HG03469 (cell line): ENCODE data around the gene IL6R.

ENCODE experiments used
- ATAC-seq: cut with Tn5 transposase; IDR thresholded peaks from one replicate; pipeline ENCODE4 v1.9.1; 2021; ENCODE audit warnings: mild to moderate bottlenecking, moderate library complexity, moderate number of reproducible peaks; ENCODE audit not compliant: unreplicated experiment

The IL6R gene

DNA sequence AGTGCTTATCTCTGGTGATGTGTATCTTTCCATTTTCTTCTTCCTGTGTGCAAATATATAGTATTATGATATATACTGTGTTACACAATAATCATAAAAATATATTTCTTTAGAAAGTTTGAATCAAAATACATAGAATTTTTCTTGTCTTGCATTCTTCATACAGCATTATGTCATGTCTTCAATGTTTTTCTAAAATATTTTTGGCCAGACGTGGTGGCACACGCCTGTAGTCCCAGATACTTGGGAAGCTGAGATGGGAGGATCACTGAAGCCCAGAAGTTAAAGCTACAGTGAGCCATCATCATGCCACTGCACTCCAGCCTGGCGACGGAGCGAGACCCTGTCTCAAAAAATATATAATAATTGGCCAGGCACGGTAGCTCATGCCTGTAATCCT, 41.6 kb downstream of the IL6R start:
- ATAC-seq, result no peak

DNA sequence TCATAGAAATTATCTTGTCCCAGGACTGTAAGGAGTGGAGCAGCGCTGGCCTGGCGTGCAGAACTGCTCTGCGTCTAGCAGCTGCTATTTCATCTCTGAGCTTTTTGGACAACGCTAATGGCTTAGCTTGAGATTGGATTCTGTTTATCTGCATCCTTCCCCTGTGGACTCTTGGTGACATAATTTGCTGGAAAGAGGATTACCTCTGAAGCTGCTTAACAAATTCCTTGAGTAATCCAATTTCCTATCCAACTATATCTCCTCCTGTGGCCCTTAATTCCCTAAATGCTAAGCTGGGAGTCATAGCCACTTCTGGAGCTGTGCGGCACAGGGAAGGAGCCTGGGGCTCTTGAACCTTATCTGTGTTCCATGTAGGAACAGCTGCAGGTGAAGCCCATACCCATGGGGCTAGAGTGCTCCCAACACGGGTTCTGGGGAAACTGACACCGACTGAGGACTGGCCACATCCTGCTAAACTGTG, 43.2 kb downstream of the IL6R start:
- no peak for ATAC-seq

DNA sequence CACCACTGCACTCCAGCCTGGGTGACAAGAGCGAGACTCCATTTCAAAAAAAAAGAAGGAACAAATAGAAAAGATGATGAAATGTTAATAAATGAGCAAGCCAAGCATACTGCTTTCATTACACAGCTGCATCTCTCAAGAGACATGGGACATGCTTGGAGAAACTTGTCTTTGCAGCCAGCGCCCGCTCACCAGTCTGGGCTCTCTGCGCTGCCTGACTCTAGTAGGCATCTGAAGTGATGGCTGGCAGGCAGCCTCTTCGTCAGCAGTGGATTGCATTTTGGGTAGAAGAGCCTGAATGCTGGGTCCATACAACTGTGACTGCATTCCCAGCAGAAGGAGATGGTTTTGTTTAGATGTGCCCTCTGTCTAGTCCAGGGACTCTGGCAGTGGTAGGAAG, 48.0 kb downstream of the IL6R start:
- ATAC-seq, result no peak

DNA sequence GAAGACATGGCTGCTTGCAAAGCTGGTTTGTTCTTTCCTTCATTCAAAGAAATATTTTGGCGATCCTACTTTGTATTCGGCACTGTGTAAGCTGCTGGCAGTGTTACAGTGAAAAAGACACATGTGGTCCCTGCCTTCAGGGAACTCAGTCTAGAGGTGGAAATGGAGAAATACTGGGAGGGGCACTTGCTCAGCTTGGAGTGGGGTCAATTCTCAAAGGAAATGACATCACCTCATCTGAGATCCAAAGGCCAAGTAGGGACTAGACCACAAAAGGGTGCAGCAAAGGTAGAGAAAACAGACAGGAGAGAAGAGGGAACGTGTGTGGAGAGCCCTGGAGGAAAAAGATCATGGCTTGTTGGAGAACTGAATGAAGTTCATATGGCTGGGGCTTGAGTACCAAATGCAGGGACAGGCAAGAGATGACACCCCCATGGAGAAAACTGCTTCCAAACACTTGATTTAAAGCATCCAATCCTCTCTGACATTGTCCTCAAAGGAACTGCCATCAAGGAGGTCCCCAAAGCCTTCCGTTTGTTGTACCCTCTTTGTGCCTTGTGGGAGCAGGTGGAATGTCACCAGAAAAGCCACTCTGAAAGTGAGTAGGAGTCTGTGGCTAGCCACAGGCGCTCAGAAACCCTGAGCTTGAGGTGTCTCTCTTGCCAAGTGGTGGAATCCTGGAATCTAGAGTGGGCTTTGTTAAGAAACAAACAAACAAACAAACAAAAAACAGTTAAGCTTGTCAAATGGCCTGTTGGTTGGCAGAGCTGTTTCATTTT, 48.6 kb downstream of the IL6R start:
- no peak for ATAC-seq

DNA sequence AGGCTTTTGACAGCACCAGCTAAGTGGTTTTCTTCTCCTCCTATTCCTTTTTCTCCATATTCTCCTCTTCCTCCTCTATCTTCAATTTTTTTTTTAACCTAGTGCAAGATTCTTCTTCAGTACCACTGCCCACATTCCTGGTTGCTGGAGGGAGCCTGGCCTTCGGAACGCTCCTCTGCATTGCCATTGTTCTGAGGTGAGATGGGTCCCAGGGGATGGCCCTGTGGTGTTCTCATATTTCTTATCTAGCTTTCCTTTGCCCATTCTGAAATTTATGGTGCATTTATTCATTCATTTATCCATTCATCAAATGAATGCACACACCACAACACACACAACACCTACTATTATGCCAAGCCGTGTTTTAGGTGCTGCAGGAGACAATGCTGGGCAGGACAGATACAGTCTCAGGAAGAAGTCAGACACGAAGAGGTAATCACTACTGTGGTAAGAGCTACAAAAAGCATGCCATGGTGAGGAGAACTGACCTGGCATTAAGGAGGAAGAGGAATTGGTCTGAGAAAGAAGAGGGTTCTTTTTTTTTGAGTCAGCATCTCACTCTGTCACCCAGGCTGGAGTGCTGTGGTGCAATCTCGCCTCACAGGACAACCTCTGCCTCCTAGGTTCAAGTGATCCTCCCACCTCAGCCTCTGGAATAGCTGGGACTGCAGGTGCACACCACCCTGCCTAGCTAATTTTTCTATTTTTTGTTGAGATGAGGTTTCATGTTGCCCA, 49.4 kb downstream of the IL6R start:
- ATAC-seq, result no peak

DNA sequence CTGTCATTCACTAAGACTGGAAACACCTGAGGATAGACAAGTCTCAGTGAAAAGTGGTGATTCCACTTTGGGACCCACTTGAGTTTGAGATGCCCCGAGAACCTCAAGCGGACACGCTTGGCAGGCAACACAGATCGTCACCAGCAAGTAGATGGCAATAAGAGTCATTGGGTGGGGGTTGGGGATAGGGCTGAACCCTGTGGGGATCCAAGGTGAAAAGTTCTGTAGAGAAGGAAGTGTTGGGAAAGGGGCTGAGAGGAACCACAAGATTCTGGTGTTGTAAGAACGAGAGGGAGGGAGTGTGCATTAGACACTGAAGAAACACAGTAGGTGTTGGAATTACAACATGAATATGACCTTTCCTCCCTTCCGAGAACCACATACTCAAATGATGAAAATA, 51.5 kb downstream of the IL6R start:
- no peak for ATAC-seq

DNA sequence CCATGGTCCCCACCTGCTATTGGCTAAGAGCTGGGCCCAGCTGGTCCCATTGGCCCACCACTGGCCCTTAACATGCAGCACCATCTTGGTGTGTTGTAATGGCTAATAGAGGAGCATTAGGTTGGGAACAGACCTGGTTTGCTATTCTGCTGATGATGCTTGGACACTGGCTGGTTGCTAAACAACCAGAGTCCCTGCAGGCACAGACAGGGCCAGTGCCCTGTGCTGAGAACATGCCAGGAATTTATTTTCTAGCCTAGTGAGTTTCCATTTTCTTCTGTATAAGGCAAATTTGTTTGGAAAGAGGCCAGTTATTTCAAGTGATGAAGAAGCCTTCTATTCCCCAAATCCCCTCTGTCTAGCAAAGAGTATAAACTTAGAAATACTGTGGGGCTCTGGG, 53.9 kb downstream of the IL6R start:
- ATAC-seq, result no peak

DNA sequence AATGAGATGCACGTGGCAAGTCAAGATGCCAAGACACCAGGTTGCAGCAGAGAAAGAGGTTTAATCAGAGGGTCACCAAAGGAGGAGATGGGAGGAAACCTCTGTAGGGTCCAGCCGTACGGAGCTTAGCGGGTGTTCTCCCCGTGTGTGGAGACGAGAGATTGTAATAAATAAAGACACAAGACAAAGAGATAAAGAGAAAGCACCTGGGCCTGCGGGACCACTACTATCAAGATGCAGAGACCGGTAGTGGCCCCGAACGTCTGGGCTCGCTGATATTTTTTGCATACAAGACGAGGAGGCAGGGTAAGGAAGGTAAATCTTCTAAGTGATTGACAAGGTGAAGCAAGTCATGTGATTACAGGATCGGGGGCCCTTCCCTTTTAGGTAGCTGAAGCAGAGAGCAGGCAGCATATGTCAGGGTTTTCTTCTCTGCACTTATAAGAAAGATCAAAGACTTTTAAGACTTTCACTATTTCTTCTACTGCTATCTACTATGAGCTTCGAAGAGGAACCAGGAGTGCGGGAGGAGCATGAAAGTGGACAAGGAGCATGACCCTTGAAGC, 55.6 kb downstream of the IL6R start:
- no peak for ATAC-seq

DNA sequence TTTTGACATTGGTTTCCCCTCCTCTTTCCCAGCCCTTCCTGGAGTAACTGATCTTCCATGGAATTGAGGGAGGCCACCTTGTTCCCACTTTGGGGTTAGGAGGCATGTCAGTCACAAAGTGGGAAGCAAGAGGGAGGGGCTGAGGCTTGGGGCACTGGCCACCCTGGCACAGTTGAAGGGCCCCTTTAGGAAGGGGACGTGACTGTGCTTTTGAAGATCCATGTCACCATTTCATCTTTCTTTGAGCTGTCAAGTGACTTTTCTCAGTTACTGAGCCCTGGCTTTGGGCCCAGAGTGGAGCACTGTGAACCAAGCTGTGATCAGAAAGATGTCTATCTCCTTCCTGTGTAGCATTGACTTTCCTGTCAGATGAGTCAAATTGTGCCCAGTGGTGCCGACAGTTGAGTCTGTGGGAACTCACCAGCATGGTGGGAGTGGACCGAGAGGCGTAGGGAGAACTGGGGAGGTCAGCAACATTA, 58.4 kb downstream of the IL6R start:
- ATAC-seq, result no peak

DNA sequence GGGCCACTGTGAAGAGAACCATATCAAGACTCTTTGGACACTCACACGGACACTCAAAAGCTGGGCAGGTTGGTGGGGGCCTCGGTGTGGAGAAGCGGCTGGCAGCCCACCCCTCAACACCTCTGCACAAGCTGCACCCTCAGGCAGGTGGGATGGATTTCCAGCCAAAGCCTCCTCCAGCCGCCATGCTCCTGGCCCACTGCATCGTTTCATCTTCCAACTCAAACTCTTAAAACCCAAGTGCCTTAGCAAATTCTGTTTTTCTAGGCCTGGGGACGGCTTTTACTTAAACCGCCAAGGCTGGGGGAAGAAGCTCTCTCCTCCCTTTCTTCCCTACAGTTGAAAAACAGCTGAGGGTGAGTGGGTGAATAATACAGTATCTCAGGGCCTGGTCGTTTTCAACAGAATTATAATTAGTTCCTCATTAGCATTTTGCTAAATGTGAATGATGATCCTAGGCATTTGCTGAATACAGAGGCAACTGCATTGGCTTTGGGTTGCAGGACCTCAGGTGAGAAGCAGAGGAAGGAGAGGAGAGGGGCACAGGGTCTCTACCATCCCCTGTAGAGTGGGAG, 60.6 kb downstream of the IL6R start:
- ATAC-seq, result no peak

DNA sequence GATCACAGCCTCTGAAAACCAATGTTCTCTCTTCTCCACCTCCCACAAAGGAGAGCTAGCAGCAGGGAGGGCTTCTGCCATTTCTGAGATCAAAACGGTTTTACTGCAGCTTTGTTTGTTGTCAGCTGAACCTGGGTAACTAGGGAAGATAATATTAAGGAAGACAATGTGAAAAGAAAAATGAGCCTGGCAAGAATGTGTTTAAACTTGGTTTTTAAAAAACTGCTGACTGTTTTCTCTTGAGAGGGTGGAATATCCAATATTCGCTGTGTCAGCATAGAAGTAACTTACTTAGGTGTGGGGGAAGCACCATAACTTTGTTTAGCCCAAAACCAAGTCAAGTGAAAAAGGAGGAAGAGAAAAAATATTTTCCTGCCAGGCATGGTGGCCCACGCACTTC, 61.1 kb downstream of the IL6R start:
- no peak for ATAC-seq

DNA sequence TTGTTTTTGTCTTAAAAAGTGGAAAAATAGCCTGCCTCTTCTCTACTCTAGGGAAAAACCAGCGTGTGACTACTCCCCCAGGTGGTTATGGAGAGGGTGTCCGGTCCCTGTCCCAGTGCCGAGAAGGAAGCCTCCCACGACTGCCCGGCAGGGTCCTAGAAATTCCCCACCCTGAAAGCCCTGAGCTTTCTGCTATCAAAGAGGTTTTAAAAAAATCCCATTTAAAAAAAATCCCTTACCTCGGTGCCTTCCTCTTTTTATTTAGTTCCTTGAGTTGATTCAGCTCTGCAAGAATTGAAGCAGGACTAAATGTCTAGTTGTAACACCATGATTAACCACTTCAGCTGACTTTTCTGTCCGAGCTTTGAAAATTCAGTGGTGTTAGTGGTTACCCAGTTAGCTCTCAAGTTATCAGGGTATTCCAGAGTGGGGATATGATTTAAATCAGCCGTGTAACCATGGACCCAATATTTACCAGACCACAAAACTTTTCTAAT, 61.8 kb downstream of the IL6R start:
- no peak for ATAC-seq

DNA sequence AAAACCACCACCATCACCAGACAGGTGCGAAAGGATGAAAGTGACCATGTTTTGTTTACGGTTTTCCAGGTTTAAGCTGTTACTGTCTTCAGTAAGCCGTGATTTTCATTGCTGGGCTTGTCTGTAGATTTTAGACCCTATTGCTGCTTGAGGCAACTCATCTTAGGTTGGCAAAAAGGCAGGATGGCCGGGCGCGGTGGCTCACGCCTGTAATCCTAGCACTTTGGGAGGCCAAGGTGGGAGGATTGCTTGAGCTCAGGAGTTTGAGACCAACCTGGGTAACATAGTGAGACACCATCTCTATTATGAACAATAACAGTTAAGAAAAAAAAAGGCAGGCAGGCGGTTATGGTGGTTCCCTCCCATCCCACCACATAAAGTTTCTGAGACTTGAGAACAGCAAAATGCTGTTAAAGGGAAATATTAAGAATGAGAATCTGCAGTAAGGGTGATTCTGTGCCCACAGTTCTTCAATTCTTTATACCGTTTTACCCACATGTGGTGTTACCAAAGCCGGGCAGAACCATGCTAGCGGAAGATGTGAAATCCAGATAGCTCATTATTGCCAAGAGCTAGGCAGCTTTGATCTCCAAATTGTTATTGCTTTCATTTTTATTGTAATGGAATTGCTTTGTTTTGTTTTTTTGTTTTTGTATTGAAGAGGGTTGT, 62.4 kb downstream of the IL6R start:
- no peak for ATAC-seq

DNA sequence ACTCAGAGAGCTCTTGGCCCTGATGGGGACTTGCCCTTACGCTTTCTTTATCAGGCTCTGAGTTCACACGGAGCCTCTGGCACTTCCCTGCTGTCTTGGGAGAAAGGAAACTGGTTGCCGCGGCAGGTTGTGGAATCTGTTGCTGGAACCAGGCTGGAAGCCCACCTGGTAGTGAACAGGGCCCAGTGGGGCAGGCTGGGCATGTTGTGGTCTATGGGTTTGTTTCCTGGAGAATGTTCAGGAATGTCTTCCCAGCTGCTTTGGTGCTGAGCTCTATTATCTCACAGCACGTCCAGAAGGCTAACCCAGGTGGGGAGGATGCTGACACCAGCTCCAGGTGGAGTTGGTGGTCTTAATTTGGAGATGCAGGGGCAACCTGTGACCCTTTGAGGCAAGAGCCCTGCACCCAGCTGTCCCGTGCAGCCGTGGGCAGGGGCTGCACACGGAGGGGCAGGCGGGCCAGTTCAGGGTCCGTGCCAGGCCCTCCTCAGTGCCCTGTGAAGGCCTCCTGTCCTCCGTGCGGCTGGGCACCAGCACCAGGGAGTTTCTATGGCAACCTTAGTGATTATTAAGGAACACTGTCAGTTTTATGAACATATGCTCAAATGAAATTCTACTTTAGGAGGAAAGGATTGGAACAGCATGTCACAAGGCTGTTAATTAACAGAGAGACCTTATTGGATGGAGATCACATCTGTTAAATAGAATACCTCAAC, 63.5 kb downstream of the IL6R start:
- no peak for ATAC-seq

DNA sequence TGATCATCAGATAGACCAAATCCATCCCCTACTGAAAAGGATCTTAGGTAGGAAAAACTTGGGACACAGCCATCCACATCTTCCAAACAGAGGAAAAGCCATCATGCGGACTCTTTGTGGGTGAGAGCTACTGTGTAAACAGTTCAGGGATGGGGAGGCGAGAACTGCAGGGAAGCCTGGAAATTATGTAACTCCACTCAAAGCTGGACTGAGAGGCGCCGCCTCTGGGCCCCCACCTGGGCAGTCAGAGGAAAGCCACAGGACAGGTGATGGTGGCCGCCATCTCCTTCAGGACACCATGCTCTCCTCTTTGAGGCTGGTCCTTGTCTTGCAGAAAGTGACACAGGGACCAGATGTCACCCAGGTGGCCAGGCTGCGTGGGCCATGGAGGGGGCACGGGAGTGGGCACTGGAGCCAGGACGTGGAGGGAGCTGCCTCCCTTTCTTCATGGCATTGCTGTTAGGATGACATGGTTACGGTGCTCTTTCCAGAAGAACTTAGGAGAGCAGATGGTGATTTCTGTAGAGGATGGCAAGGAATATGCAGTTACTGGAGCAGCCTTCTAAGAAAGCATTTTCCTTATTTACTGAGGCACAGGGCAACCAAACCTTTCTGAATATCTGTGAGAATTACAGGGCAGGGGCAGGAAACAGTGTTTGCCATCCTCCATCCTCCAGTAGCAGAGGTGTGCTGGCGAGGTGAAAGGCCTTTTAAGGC, 64.9 kb downstream of the IL6R start:
- ATAC-seq, result no peak

DNA sequence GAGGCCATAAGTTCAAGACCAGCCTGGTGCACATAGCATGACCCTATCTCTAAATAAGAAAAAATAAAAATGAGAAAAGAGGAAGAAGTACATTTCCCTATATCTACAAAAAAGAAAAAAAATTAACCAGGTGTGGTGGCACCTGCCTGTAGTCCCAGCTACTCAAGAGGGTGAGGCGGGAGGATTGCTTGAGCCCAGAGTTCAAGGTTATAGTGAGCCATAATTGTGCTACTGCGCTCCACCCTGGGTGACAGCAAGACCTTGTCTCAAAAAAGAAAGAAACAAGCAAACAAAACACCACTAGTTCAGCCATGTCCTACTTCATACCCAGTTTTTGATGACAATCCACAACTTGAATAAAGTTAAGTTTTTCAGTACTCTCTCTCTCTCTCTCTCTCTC, 66.2 kb downstream of the IL6R start:
- ATAC-seq, result no peak

DNA sequence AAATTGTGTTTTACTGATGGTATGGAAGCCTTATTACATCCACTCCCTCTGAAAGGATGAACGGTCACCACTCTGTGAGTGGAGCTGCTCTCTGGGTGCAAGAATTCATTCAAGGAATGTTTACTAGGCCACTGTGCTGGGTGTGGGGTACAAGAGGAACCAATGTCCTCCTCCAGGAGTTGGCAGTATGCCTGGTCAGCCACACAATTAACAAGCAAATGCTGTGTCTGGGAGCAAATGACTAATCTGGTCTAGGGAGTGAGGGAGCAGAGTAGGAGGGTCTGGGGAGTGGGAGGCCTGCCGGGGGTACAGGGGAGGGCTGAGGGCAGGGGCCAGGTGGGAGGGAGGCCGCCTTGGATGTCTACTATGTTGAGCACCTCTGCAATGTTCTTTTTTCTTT, 69.7 kb downstream of the IL6R start:
- ATAC-seq, result no peak

DNA sequence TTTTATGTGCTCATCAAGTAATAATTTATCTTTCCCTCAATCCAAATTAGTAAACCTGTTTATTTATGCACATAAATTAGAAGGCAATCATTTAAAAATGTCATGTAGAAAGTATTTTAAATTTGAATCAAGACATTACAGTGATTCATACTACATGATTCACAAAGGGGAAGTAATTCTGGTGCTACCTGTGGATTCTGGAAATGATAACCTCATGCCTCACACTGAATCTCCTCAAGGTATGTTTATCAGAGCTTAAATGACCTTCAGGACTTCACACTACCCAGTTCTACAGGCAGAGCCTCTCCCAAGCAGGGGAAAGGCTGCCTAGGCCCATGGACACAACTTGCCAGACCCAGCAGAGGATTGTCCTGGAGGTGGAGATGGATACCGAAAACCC, 71.6 kb downstream of the IL6R start:
- no peak for ATAC-seq

DNA sequence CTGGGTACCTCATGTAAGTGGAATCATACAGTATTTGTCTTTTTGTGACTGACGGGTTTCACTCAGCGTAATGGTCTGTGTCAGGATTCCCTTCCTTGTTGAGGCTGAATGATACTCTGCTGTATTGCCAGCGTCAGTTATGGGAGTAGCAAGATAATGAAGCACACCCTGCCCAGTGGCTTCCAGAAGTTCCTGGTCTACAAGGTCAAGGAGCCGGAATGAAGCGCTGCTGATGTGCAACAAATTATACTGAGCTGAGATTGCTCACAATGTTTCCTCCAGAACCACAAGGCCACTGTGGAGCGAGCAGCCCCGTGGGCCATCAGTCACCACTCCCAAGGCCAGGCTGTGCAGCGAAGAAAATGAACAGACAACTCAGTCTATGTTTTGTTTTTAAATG, 72.9 kb downstream of the IL6R start:
- no peak for ATAC-seq

DNA sequence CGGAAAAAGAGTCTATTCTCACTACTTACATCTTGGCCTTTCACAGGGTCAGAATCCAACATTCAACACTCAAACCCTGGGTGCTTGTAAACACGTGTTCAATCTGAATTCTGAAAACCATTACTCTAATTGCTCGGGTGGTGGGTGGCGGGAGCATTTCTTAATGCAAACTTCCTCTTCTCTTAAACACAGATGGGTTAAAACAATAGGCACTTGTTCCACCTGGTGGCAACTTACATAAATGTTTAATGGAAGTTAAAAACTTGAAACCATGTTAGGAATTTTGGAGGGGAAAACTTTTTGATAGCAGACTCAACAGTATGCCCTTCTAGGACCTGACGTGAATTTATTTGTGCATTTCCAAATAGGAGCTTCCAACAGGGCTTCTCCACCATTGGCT, 73.5 kb downstream of the IL6R start:
- no peak for ATAC-seq
